CD14-positive monocyte (primary cell): ENCODE data around the gene NAA25. TPM values are rescaled to one million over a fixed set of nuclear protein-coding genes. Genes with fewer than 3 reads are reported as not detected.

Experiments used
- DNase-seq, 3 donors: peaks; one replicate each; pipeline ENCODE4 v3.0.0-alpha.2; 2011 to 2022
- H2AFZ ChIP-seq: 2 replicates; pipeline ENCODE4 v1.6.0; 2012; ENCODE audit warnings: mild to moderate bottlenecking, low read depth, low read length, inconsistent platforms; ENCODE audit not compliant: insufficient read depth, poor library complexity, severe bottlenecking
- H3K27ac ChIP-seq, 2 donors: 1 replicate in 1 of 2; 2 replicates in 1 of 2; pipeline ENCODE4 v1.5.1; 2012 to 2013; ENCODE audit warnings: low read length in 2 of 2, control low read depth in 1 of 2, inconsistent platforms in 1 of 2, low read depth in 1 of 2, mild to moderate bottlenecking in 1 of 2
- H3K27me3 ChIP-seq, 2 donors: one replicate each; pipeline versions ENCODE4 v1.6.0 to v1.6.1; 2011 to 2013; ENCODE audit warnings: low read length in 2 of 2; ENCODE audit not compliant: control insufficient read depth in 2 of 2, insufficient read depth in 2 of 2
- H3K36me3 ChIP-seq, 2 donors: replicated peaks in 1 of 2; 1 replicate in 1 of 2; 2 replicates in 1 of 2; pipeline versions ENCODE4 v1.5.1 to v1.6.1; 2012 to 2013; ENCODE audit warnings: low read length in 2 of 2, control low read depth in 1 of 2, inconsistent platforms in 1 of 2, mild to moderate bottlenecking in 1 of 2; ENCODE audit not compliant: insufficient read depth in 2 of 2, control insufficient read depth in 1 of 2
- H3K4me1 ChIP-seq, 2 donors: 1 replicate in 1 of 2; 2 replicates in 1 of 2; pipeline versions ENCODE4 v1.5.1 to v1.6.1; 2012 to 2013; ENCODE audit warnings: low read length in 2 of 2, control low read depth in 1 of 2, inconsistent platforms in 1 of 2, mild to moderate bottlenecking in 1 of 2, moderate library complexity in 1 of 2; ENCODE audit not compliant: insufficient read depth in 2 of 2, control insufficient read depth in 1 of 2
- H3K4me2 ChIP-seq: replicated peaks from 2 replicates; pipeline ENCODE3; 2012; ENCODE audit warnings: low read length, moderate library complexity, mild to moderate bottlenecking; ENCODE audit not compliant: poor library complexity, severe bottlenecking; ENCODE audit errors: extremely low read depth
- H3K4me3 ChIP-seq, 3 experiments: fragments of 200-600 bp in 1 of 3; sonication (generic) in 1 of 3; replicated peaks in 1 of 3; 1 replicate in 2 of 3; 2 replicates in 1 of 3; pipeline ENCODE4 v1.5.1; 2011 to 2013; ENCODE audit warnings: low read length in 3 of 3, mild to moderate bottlenecking in 3 of 3, control low read depth in 2 of 3, low read depth in 2 of 3, inconsistent platforms in 1 of 3, moderate library complexity in 1 of 3
- H3K79me2 ChIP-seq: 2 replicates; pipeline ENCODE4 v1.6.0; 2012; ENCODE audit warnings: mild to moderate bottlenecking, control low read depth, inconsistent platforms, low read length, moderate library complexity; ENCODE audit not compliant: insufficient read depth
- H3K9ac ChIP-seq: 2 replicates; pipeline ENCODE4 v1.6.0; 2017; ENCODE audit warnings: low read length, mild to moderate bottlenecking; ENCODE audit not compliant: insufficient read depth, poor library complexity, severe bottlenecking
- H3K9me3 ChIP-seq, 2 donors: replicated peaks in 1 of 2; 1 replicate in 1 of 2; 2 replicates in 1 of 2; pipeline versions ENCODE4 v1.5.1 to v1.6.1; 2012 to 2013; ENCODE audit warnings: low read length in 2 of 2, control low read depth in 1 of 2; ENCODE audit not compliant: control insufficient read depth in 1 of 2, insufficient read depth in 1 of 2
- H4K20me1 ChIP-seq: 2 replicates; pipeline ENCODE4 v1.6.0; 2012; ENCODE audit warnings: mild to moderate bottlenecking, low read length, control low read depth, moderate library complexity; ENCODE audit not compliant: insufficient read depth
- H3K27ac Mint-ChIP-seq, 7 donors: one replicate each; pipeline ENCODE4 v1.8.0; 2020; ENCODE audit warnings: mild to moderate bottlenecking in 7 of 7, mixed read lengths in 7 of 7, moderate library complexity in 6 of 7, inconsistent platforms in 2 of 7
- H3K27me3 Mint-ChIP-seq, 3 donors: one replicate each; pipeline ENCODE4 v1.8.0; 2021 to 2022; ENCODE audit warnings: low read depth in 3 of 3, mild to moderate bottlenecking in 3 of 3, mixed read lengths in 3 of 3, moderate library complexity in 3 of 3, inconsistent platforms in 1 of 3
- H3K36me3 Mint-ChIP-seq, 2 donors: one replicate each; pipeline ENCODE4 v1.8.0; 2020; ENCODE audit warnings: mixed read lengths in 2 of 2, inconsistent platforms in 1 of 2, mild to moderate bottlenecking in 1 of 2
- H3K4me1 Mint-ChIP-seq: one replicate; pipeline ENCODE4 v1.8.0; 2020; ENCODE audit warnings: mild to moderate bottlenecking, mixed read lengths
- H3K4me3 Mint-ChIP-seq, 2 donors: one replicate each; pipeline ENCODE4 v1.8.0; 2020; ENCODE audit warnings: mild to moderate bottlenecking in 2 of 2, mixed read lengths in 2 of 2, moderate library complexity in 1 of 2
- H3K9me3 Mint-ChIP-seq, 7 donors: one replicate each; pipeline ENCODE4 v1.8.0; 2020 to 2022; ENCODE audit warnings: mixed read lengths in 7 of 7, mild to moderate bottlenecking in 6 of 7, moderate library complexity in 6 of 7, inconsistent platforms in 2 of 7
- WGBS: methylation state at CpG from one replicate; pipeline ENCODE4 v1.1.5; 2013; ENCODE audit warnings: missing lambda C conversion rate; ENCODE audit not compliant: insufficient coverage; 5-methylcytosine and 5-hydroxymethylcytosine counted together
- intact Hi-C, 2 donors: fragments of 100-400 bp; cut with micrococcal nuclease; formaldehyde crosslinking; loops; one replicate each; pipeline versions ENCODE4 v1.15.0 to v1.15.1; 2023
- polyA plus RNA-seq, 3 donors: library from polyadenylated mRNA; depleted of rRNA in 1 of 3; unstranded in 2 of 3; stranded (reverse) in 1 of 3; fragments of 300-500 nt in 2 of 3; fragments of >200 nt in 1 of 3; fragmentation: Illumina TruSeq in 2 of 3; gene quantifications; 1 replicate in 2 of 3; 2 replicates in 1 of 3; pipeline ENCODE4 v1.2.3, GENCODE V29; 2012 to 2021
- TF ChIP-seq, protein P1 (sequence below): fragments of 200-600 bp; IDR thresholded peaks from one replicate; pipeline ENCODE4 v1.8.0; 2022; ENCODE audit warnings: antibody characterized with exemption, mild to moderate bottlenecking

The NAA25 gene
- polyA plus RNA-seq, 3 donors, result 4.3 to 7.9 (median 7.3) TPM

GRCh38 chr12:112025808-112026375 lies 82.7 kb downstream of the NAA25 start:
- no peak overlapping the region for H2AFZ ChIP-seq
- H3K9ac ChIP-seq, result no peak overlapping the region
- TF ChIP-seq, protein P1, sequence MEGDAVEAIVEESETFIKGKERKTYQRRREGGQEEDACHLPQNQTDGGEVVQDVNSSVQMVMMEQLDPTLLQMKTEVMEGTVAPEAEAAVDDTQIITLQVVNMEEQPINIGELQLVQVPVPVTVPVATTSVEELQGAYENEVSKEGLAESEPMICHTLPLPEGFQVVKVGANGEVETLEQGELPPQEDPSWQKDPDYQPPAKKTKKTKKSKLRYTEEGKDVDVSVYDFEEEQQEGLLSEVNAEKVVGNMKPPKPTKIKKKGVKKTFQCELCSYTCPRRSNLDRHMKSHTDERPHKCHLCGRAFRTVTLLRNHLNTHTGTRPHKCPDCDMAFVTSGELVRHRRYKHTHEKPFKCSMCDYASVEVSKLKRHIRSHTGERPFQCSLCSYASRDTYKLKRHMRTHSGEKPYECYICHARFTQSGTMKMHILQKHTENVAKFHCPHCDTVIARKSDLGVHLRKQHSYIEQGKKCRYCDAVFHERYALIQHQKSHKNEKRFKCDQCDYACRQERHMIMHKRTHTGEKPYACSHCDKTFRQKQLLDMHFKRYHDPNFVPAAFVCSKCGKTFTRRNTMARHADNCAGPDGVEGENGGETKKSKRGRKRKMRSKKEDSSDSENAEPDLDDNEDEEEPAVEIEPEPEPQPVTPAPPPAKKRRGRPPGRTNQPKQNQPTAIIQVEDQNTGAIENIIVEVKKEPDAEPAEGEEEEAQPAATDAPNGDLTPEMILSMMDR, result no peak
- no peak overlapping the region for H3K4me3 ChIP-seq
- intact Hi-C loops, result no loop called here
- peaks cover 59% of the 10 kb centered on the region for H4K20me1 ChIP-seq
- peaks cover 55 to 77% of the 10 kb centered on the region in 2 donors for H3K36me3 Mint-ChIP-seq
- peak overlapping the region in 5 of 7 donors; percentile 26 to 88 (median 70) for H3K27ac Mint-ChIP-seq
- H3K27ac ChIP-seq, result peak overlapping the region in 1 of 2 donors; percentile 63
- no peak overlapping the region for H3K4me3 Mint-ChIP-seq
- no peaks in the 10 kb centered on the region for H3K27me3 ChIP-seq
- H3K9me3 ChIP-seq, result no peaks in the 10 kb centered on the region
- peaks cover 41 to 74% of the 10 kb centered on the region in 2 donors for H3K36me3 ChIP-seq
- no peak for DNase-seq
- H3K4me1 ChIP-seq, result peaks cover 10 to 11% of the 10 kb centered on the region in 2 donors
- H3K27me3 Mint-ChIP-seq, result no peaks in the 10 kb centered on the region
- peaks cover 45% of the 10 kb centered on the region for H3K79me2 ChIP-seq
- H3K4me2 ChIP-seq, result no peak overlapping the region
- WGBS, result 87% methylated on average over 3 of the region's 4 CpGs
- H3K4me1 Mint-ChIP-seq, result peaks cover 19% of the 10 kb centered on the region
- no peaks in the 10 kb centered on the region for H3K9me3 Mint-ChIP-seq

DNA sequence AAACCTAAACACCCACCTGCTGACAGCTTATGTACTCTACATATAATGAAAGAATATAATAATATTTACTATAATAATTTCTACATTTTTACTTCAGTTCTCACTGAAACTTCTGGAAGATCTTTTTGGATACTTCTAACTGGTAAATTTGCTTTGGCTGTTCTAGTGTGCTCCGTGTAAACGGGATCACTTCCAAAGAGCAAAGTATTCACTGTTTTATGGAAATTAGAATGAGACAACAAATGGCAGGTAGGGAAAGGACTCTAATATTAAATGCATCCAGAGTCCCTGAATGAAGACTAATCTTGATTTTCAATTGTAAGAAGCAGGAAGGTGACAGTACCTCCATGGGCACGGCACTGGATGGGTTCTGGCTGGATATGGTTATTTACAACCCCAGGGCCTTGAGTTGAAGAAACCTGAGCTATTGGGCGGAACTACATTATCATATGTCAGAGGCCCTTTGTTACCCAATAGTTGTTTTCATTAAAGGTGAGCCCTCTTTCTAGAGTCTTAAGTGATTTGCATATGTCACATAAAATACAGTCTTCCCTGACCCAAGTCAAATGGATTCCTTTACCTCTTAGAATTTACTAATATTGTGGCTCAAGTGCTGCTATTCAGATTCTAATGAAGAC lies 84.7 kb downstream of the NAA25 start:
- H3K4me1 Mint-ChIP-seq, result peaks cover 18% of the 10 kb centered on the region
- 100% methylated on average over 1 of the region's 4 CpGs for WGBS
- intact Hi-C loops, result no loop called here
- Histone ChIP-seq H3K4me1 (peaks cover 2 to 3% of the 10 kb centered on the region in 2 donors), H4K20me1 (peaks cover 78% of the 10 kb centered on the region), H3K9me3 (no peaks in the 10 kb centered on the region), H3K27ac (no peak overlapping the region), H3K4me2 (no peak overlapping the region), H3K27me3 (no peaks in the 10 kb centered on the region), H3K9ac (no peak overlapping the region), H2AFZ (no peak overlapping the region), H3K79me2 (peaks cover 65% of the 10 kb centered on the region), H3K36me3 (peaks cover 58 to 85% of the 10 kb centered on the region in 2 donors), H3K4me3 (no peak overlapping the region)
- DNase-seq, result no peak
- H3K4me3 Mint-ChIP-seq, result no peak overlapping the region
- H3K9me3 Mint-ChIP-seq, result no peaks in the 10 kb centered on the region
- H3K27ac Mint-ChIP-seq, result peak overlapping the region in 1 of 7 donors; percentile 32
- TF ChIP-seq, protein P1, result no peak
- H3K27me3 Mint-ChIP-seq, result no peaks in the 10 kb centered on the region
- peaks cover 58 to 81% of the 10 kb centered on the region in 2 donors for H3K36me3 Mint-ChIP-seq
